ENCODE results near the gene ELP6. TPM values are rescaled to one million over a fixed set of nuclear protein-coding genes. Genes with fewer than 3 reads are reported as not detected.
A peak's percentile ranks its signal among the peaks of the same experiment; 100 is the strongest.
"Not testable (repeated sequence)": the region's sequence is repeated elsewhere in the genome, so short reads cannot be mapped to it uniquely, and the experiment has no call there.

The ELP6 gene
- total and polyA plus RNA-seq, 7 experiments from 2014 or later, result 18.8 to 43.1 (median 32.0) TPM

- H3K36me3 ChIP-seq (ENCODE audit: control insufficient read depth in 2 of 3, insufficient read depth in 3 of 3, low read length in 3 of 3), result no peaks in the 10 kb centered on the region
- H3K9me3 ChIP-seq (ENCODE audit: control insufficient read depth in 2 of 3, low read length in 3 of 3), result no peaks in the 10 kb centered on the region
- no peak for ATAC-seq
- no peaks in the 10 kb centered on the region for H3K27me3 ChIP-seq (ENCODE audit: control insufficient read depth in 2 of 2, insufficient read depth in 2 of 2, low read length in 2 of 2)
- H3K36me3 Mint-ChIP-seq, result peaks cover 0 to 4% (median 0%) of the 10 kb centered on the region in 5 donors
- CTCF ChIA-PET, result interaction anchor here (1.0 to 3.6 kb wide), 2 partner anchors 37 to 55 kb away, joined by 3 to 38 read pairs; no protein-coding TSS in a partner anchor
- H3K4me3 Mint-ChIP-seq, result peak overlapping the region; percentile 87 to 98 (median 90)
- H3K4me1 ChIP-seq (ENCODE audit: control insufficient read depth in 2 of 2, insufficient read depth in 2 of 2, low read length in 2 of 2), result peaks cover 19 to 20% of the 10 kb centered on the region in 2 donors
- peaks cover 20 to 49% (median 30%) of the 10 kb centered on the region in 7 donors for H3K4me1 Mint-ChIP-seq
- no peaks in the 10 kb centered on the region for H3K9me3 Mint-ChIP-seq
- H3K27me3 Mint-ChIP-seq, result no peaks in the 10 kb centered on the region
- DNase-seq, result no peak
- peak overlapping the region; percentile 69 for H3K4me3 ChIP-seq (ENCODE audit: low read length)
- POLR2A ChIA-PET, result interaction anchor here (1.4 to 2.9 kb wide), 6 partner anchors 9 to 349 kb away, joined by 3 to 21 read pairs (median 4); partner anchors contain the start of genes ELP6 and SMARCC1
- peak overlapping the region; percentile 82 to 96 (median 90) for H3K27ac Mint-ChIP-seq
- intact Hi-C loops (cut with micrococcal nuclease), result loop anchor here (1.0 to 10.0 kb wide), 7 partner anchors 36 to 769 kb away; partner anchors contain the start of genes DHX30 (in 1 of the 2) and SETD2 (in 1 of the 2)
- H3K27ac ChIP-seq (ENCODE audit: low read depth, low read length), result peak overlapping the region; percentile 90
Observed at GRCh38 chr3:47476330-47476626, 37.2 kb downstream of the ELP6 start.

DNA sequence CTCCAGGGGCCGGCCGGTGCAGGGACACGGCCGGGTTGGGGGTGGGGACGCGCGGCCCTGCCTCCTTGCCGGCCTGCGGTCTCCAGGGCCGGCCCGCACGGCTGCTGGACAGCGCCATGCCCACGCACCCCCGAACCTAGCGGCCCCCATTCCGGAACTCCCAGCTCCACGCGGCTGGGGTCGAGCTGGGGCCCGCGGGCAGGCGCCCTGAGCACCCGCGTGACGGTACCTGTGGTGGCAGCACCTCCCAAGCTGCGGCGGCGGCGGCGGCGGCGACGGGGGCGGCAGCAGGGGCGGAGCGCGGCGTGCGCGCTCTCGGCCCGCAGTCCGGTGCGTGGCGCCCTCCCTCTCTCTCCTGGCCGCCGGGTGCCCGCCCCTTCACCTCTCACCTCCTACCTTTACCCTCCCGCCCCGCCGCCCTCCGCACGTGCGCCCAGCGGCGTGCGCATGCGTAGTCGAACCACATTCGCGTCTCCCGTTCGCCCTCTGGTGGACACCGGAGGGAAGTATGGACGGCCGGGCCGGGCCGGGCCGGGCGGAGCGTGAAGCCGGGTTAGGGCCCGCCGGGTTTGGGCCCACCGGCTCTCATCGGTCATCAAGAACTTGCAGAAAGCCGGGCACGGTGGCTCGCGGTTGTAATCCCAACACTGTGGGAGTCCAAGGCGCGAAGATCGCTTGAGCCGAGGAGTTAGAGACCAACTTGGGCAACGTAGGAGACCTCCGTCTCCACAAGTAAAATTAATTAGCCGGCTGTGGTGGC lies 37.8 kb downstream of the ELP6 start, which contains the start of gene SCAP:
TSS of gene SCAP (minus strand) at position 372 of the 760 bp plus-strand sequence. CDS start 32,948 bp downstream, outside the sequence.
- no peaks in the 10 kb centered on the region for H3K9me3 ChIP-seq (ENCODE audit: control insufficient read depth in 2 of 3, low read length in 3 of 3)
- peak within 1 kb of the TSS; percentile 90 for H3K27ac ChIP-seq (ENCODE audit: low read depth, low read length)
- peak; percentile 97 for ATAC-seq
- no peaks in the 10 kb centered on the region for H3K27me3 ChIP-seq (ENCODE audit: control insufficient read depth in 2 of 2, insufficient read depth in 2 of 2, low read length in 2 of 2)
- Mint-ChIP-seq H3K27me3 (no peaks in the 10 kb centered on the region), H3K27ac (peak within 1 kb of the TSS; percentile 86 to 96 (median 93)), H3K36me3 (peaks cover 0 to 6% (median 0%) of the 10 kb centered on the region in 5 donors), H3K4me3 (peak within 1 kb of the TSS; percentile 89 to 98 (median 93)), H3K4me1 (peaks cover 20 to 54% (median 36%) of the 10 kb centered on the region in 7 donors), H3K9me3 (no peaks in the 10 kb centered on the region)
- H3K4me3 ChIP-seq (ENCODE audit: low read length), result peak within 1 kb of the TSS; percentile 69
- H3K36me3 ChIP-seq (ENCODE audit: control insufficient read depth in 2 of 3, insufficient read depth in 3 of 3, low read length in 3 of 3), result no peaks in the 10 kb centered on the region
- intact Hi-C loops (cut with micrococcal nuclease), result loop anchor here (1.0 to 10.0 kb wide), 16 partner anchors 9 to 768 kb away; partner anchors contain the start of genes ELP6 (in 2 of the 2), SETD2 (in 2 of the 2), SMARCC1 (in 2 of the 2) and CDC25A (in 1 of the 2)
- peaks cover 19 to 20% of the 10 kb centered on the region in 2 donors for H3K4me1 ChIP-seq (ENCODE audit: control insufficient read depth in 2 of 2, insufficient read depth in 2 of 2, low read length in 2 of 2)
- ChIA-PET CTCF (interaction anchor here (0.6 to 3.6 kb wide), 4 partner anchors 36 to 1080 kb away, joined by 3 to 38 read pairs (median 3); no protein-coding TSS in a partner anchor), POLR2A (interaction anchor here (0.7 to 2.9 kb wide), 9 partner anchors 9 to 1953 kb away, joined by 3 to 21 read pairs (median 3); partner anchors contain the start of genes ELP6, NICN1 and SMARCC1)
- peak; percentile 93 to 99 (median 95) for DNase-seq

GRCh38 chr3:47475029-47475569 lies 38.4 kb downstream of the ELP6 start:
- ATAC-seq, result no peak
- Mint-ChIP-seq H3K4me1 (peaks cover 21 to 59% (median 39%) of the 10 kb centered on the region in 7 donors), H3K27me3 (no peaks in the 10 kb centered on the region), H3K9me3 (no peaks in the 10 kb centered on the region), H3K4me3 (peak overlapping the region; percentile 88 to 98 (median 93)), H3K27ac (peak overlapping the region; percentile 70 to 95 (median 90)), H3K36me3 (peaks cover 0 to 8% (median 2%) of the 10 kb centered on the region in 5 donors)
- Histone ChIP-seq H3K9me3 (ENCODE audit: control insufficient read depth in 2 of 3, low read length in 3 of 3) (no peaks in the 10 kb centered on the region), H3K4me1 (ENCODE audit: control insufficient read depth in 2 of 2, insufficient read depth in 2 of 2, low read length in 2 of 2) (peaks cover 19 to 20% of the 10 kb centered on the region in 2 donors), H3K4me3 (ENCODE audit: low read length) (peak overlapping the region; percentile 69), H3K36me3 (ENCODE audit: control insufficient read depth in 2 of 3, insufficient read depth in 3 of 3, low read length in 3 of 3) (no peaks in the 10 kb centered on the region), H3K27ac (ENCODE audit: low read depth, low read length) (peak overlapping the region; percentile 90), H3K27me3 (ENCODE audit: control insufficient read depth in 2 of 2, insufficient read depth in 2 of 2, low read length in 2 of 2) (no peaks in the 10 kb centered on the region)
- intact Hi-C loops (cut with micrococcal nuclease), result loop anchor here (1.0 to 10.0 kb wide), 13 partner anchors 9 to 768 kb away; partner anchors contain the start of genes ELP6 (in 2 of the 2), SETD2 (in 2 of the 2), SMARCC1 (in 2 of the 2) and CDC25A (in 1 of the 2)
- CTCF ChIA-PET, result interaction anchor here (1.5 to 3.6 kb wide), 2 partner anchors 35 to 54 kb away, joined by 3 to 38 read pairs; no protein-coding TSS in a partner anchor
- DNase-seq, result peak in 4 of 9 donors; percentile 40 to 51 (median 44)
- POLR2A ChIA-PET, result interaction anchor here (0.7 to 2.9 kb wide), 8 partner anchors 9 to 1954 kb away, joined by 3 to 21 read pairs (median 3); partner anchors contain the start of genes ELP6 and NICN1

DNA sequence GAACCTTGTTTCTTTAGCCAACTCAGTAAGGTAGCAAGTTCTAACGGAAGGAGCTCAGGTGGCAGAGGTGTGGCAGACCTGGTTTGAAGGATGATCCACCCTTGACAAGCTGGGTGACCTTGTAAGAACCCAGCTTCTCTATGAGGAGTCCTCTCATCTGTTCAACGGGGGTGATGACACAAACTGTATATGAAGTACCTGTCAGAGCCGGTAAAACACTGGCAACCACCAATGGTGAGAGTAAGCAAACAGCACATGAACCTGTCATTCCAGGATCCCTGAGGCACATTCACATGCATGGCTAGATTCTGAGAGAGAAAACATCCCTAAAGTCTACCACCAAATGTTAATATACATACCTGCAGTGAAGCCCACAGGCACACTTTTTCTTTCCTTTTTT lies 40.1 kb downstream of the ELP6 start:
- ATAC-seq, result no peak
- Histone ChIP-seq H3K4me1 (ENCODE audit: control insufficient read depth in 2 of 2, insufficient read depth in 2 of 2, low read length in 2 of 2) (peaks cover 19 to 20% of the 10 kb centered on the region in 2 donors), H3K4me3 (ENCODE audit: low read length) (no peak overlapping the region), H3K9me3 (ENCODE audit: control insufficient read depth in 2 of 3, low read length in 3 of 3) (no peaks in the 10 kb centered on the region), H3K27ac (ENCODE audit: low read depth, low read length) (no peak overlapping the region), H3K27me3 (ENCODE audit: control insufficient read depth in 2 of 2, insufficient read depth in 2 of 2, low read length in 2 of 2) (no peaks in the 10 kb centered on the region), H3K36me3 (ENCODE audit: control insufficient read depth in 2 of 3, insufficient read depth in 3 of 3, low read length in 3 of 3) (no peaks in the 10 kb centered on the region)
- peaks cover 26 to 61% (median 45%) of the 10 kb centered on the region in 7 donors for H3K4me1 Mint-ChIP-seq
- no peak for DNase-seq
- peaks cover 0 to 6% (median 0%) of the 10 kb centered on the region in 11 donors for H3K9me3 Mint-ChIP-seq
- H3K27me3 Mint-ChIP-seq, result no peaks in the 10 kb centered on the region
- intact Hi-C loops (cut with micrococcal nuclease), result loop anchor here in 1 of 2 donors (10.0 kb wide), 1 partner anchor 309 kb away; the partner anchor contains the start of gene SETD2
- peak overlapping the region in 7 of 9 donors; percentile 1 to 93 (median 62) for H3K27ac Mint-ChIP-seq
- POLR2A ChIA-PET, result interaction anchor here (0.6 kb wide), 1 partner anchor 286 kb away, joined by 6 read pairs; no protein-coding TSS in a partner anchor
- CTCF ChIA-PET, result no interaction called here
- H3K4me3 Mint-ChIP-seq, result peak overlapping the region; percentile 41 to 98 (median 81)
- H3K36me3 Mint-ChIP-seq, result peaks cover 0 to 20% (median 8%) of the 10 kb centered on the region in 5 donors

DNA sequence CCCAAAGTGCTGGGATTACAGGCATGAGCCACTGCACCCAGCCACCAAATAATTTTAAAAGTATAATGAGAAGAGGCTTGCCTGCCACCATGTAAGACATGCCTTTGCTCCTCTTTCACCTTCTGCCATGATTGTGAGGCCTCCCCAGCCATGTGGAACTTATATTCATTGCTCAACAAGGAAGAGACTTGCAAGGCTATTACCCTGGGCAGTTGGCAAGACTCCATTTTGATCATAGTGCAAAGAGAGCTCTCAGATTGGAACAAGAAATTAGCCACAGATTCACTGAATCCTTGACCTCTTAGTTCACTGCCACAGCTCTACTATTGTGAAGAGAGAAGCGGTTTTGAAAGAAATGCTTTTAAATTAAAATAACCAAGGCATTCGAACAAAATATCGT lies 43.9 kb downstream of the ELP6 start:
- H3K27ac ChIP-seq (ENCODE audit: low read depth, low read length), result no peak overlapping the region
- Mint-ChIP-seq H3K36me3 (peaks cover 5 to 35% (median 23%) of the 10 kb centered on the region in 5 donors), H3K4me3 (no peak overlapping the region), H3K27me3 (no peaks in the 10 kb centered on the region), H3K27ac (peak overlapping the region in 1 of 9 donors; percentile 28), H3K9me3 (peaks cover 0 to 6% (median 0%) of the 10 kb centered on the region in 11 donors), H3K4me1 (peaks cover 30 to 59% (median 39%) of the 10 kb centered on the region in 7 donors)
- H3K36me3 ChIP-seq (ENCODE audit: control insufficient read depth in 2 of 3, insufficient read depth in 3 of 3, low read length in 3 of 3), result no peaks in the 10 kb centered on the region
- no peaks in the 10 kb centered on the region for H3K27me3 ChIP-seq (ENCODE audit: control insufficient read depth in 2 of 2, insufficient read depth in 2 of 2, low read length in 2 of 2)
- ChIA-PET CTCF (no interaction called here), POLR2A (no interaction called here)
- ATAC-seq (no peak), DNase-seq (no peak)
- no peaks in the 10 kb centered on the region for H3K9me3 ChIP-seq (ENCODE audit: control insufficient read depth in 2 of 3, low read length in 3 of 3)
- H3K4me1 ChIP-seq (ENCODE audit: control insufficient read depth in 2 of 2, insufficient read depth in 2 of 2, low read length in 2 of 2), result peaks cover 3 to 10% of the 10 kb centered on the region in 2 donors
- no peak overlapping the region for H3K4me3 ChIP-seq (ENCODE audit: low read length)
- intact Hi-C loops (cut with micrococcal nuclease), result loop anchor here in 1 of 2 donors (10.0 kb wide), 1 partner anchor 305 kb away; the partner anchor contains the start of gene SETD2

DNA sequence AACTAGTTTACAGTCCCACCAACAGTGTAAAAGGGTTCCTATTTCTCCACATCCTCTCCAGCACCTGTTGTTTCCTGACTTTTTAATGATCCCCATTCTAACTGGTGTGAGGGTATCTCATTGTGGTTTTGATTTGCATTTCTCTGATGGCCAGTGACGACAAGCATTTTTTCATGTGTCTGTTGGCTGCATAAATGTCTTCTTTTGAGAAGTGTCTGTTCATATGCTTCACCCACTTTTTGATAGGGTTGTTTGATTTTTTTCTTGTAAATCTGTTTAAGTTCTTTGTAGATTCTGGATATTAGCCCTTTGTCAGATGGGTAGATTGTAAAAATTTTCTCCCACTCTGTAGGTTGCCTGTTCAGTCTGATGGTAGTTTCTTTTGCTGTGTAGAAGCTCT lies 45.2 kb downstream of the ELP6 start:
- CTCF ChIA-PET; intact Hi-C loops (cut with micrococcal nuclease); H3K4me1 ChIP-seq (ENCODE audit: control insufficient read depth in 2 of 2, insufficient read depth in 2 of 2, low read length in 2 of 2): not testable (repeated sequence)

More for the DNA sequence above, 45.2 kb downstream of the ELP6 start:
- H3K27me3 Mint-ChIP-seq; H3K4me3 ChIP-seq (ENCODE audit: low read length); H3K27ac Mint-ChIP-seq; POLR2A ChIA-PET; H3K36me3 ChIP-seq (ENCODE audit: control insufficient read depth in 2 of 3, insufficient read depth in 3 of 3, low read length in 3 of 3); ATAC-seq; DNase-seq; H3K9me3 ChIP-seq (ENCODE audit: control insufficient read depth in 2 of 3, low read length in 3 of 3); H3K4me3 Mint-ChIP-seq; H3K27me3 ChIP-seq (ENCODE audit: control insufficient read depth in 2 of 2, insufficient read depth in 2 of 2, low read length in 2 of 2); H3K9me3 Mint-ChIP-seq; H3K27ac ChIP-seq (ENCODE audit: low read depth, low read length): not testable (repeated sequence)
- peaks cover 5 to 37% (median 26%) of the 10 kb centered on the region in 5 donors for H3K36me3 Mint-ChIP-seq
- peaks cover 21 to 50% (median 37%) of the 10 kb centered on the region in 7 donors for H3K4me1 Mint-ChIP-seq
